Activated CD4-positive, alpha-beta T cell treated with anti-CD3 and anti-CD28 coated beads for 36 hours (primary cell): ENCODE data around the gene KLHDC8A. TPM values are rescaled to one million over a fixed set of nuclear protein-coding genes. Genes with fewer than 3 reads are reported as not detected.

Experiments
- ATAC-seq: fragments of 200-7000 bp; cut with Tn5 transposase; one replicate; pipeline ENCODE4 v1.10.0; 2021; ENCODE audit warnings: mild to moderate bottlenecking, moderate library complexity
- CTCF ChIA-PET: fragments of 350-600 bp; sonication (Branson Sonifier 250); formaldehyde crosslinking; loops from one replicate; lab custom pipeline; 2021; ENCODE audit warnings: antibody characterized with exemption; lab: Charles Lee
- POLR2A ChIA-PET: fragments of 350-600 bp; sonication (Branson Sonifier 250); formaldehyde crosslinking; loops from one replicate; lab custom pipeline; 2021; ENCODE audit warnings: antibody characterized with exemption, inconsistent platforms; lab: Charles Lee
- DNase-seq: peaks from one replicate; pipeline ENCODE4 v3.0.0-alpha.2; 2020
- H3K27ac Mint-ChIP-seq: one replicate; pipeline ENCODE4 v1.8.0; 2021; ENCODE audit warnings: mixed read lengths
- H3K27me3 Mint-ChIP-seq: one replicate; pipeline ENCODE4 v1.8.0; 2021; ENCODE audit warnings: mixed read lengths
- H3K36me3 Mint-ChIP-seq: one replicate; pipeline ENCODE4 v1.8.0; 2021; ENCODE audit warnings: low read depth, mixed read lengths
- H3K4me1 Mint-ChIP-seq: one replicate; pipeline ENCODE4 v1.8.0; 2021; ENCODE audit warnings: mixed read lengths
- H3K4me3 Mint-ChIP-seq: one replicate; pipeline ENCODE4 v1.8.0; 2021; ENCODE audit warnings: mild to moderate bottlenecking, moderate library complexity, mixed read lengths
- H3K9me3 Mint-ChIP-seq: one replicate; pipeline ENCODE4 v1.8.0; 2021; ENCODE audit warnings: low read depth, mixed read lengths
- intact Hi-C, 2 experiments: fragments of 100-400 bp; cut with DNase I in 1 of 2; cut with micrococcal nuclease in 1 of 2; formaldehyde crosslinking; loops; one replicate each; pipeline versions ENCODE4 v1.14.2 to v1.15.1; 2022 to 2024; cut with DNase I, micrococcal nuclease
- total RNA-seq, 2 experiments: library from RNA; stranded (reverse); gene quantifications; one replicate each; pipeline ENCODE4 v1.2.3, GENCODE V29; 2021

Gene KLHDC8A
- total RNA-seq, 2 experiments from 2014 or later = not detected

GRCh38 chr1:205382561-205382960 lies 25.8 kb upstream of the KLHDC8A start:
- H3K9me3 Mint-ChIP-seq = no peaks in the 10 kb centered on the region
- DNase-seq (no peak), ATAC-seq (no peak)
- H3K36me3 Mint-ChIP-seq = no peaks in the 10 kb centered on the region
- H3K27me3 Mint-ChIP-seq = peaks cover 8% of the 10 kb centered on the region
- POLR2A ChIA-PET = no interaction called here
- no peaks in the 10 kb centered on the region for H3K4me1 Mint-ChIP-seq
- CTCF ChIA-PET = interaction anchor here (1.1 to 1.9 kb wide), 4 partner anchors 15 to 142 kb away, joined by 3 to 7 read pairs (median 6); no protein-coding TSS in a partner anchor
- no peak overlapping the region for H3K4me3 Mint-ChIP-seq
- intact Hi-C loops = no loop called here
- H3K27ac Mint-ChIP-seq = no peak overlapping the region

GRCh38 chr1:205381305-205381704 lies 24.6 kb upstream of the KLHDC8A start:
- POLR2A ChIA-PET = no interaction called here
- intact Hi-C loops = no loop called here
- Mint-ChIP-seq H3K27me3 (peaks cover 8% of the 10 kb centered on the region), H3K9me3 (no peaks in the 10 kb centered on the region), H3K4me3 (no peak overlapping the region), H3K27ac (no peak overlapping the region), H3K36me3 (no peaks in the 10 kb centered on the region), H3K4me1 (no peaks in the 10 kb centered on the region)
- DNase-seq = no peak
- no peak for ATAC-seq
- CTCF ChIA-PET = interaction anchor here (0.5 to 1.9 kb wide), 5 partner anchors 31 to 282 kb away, joined by 3 to 4 read pairs (median 3); no protein-coding TSS in a partner anchor

GRCh38 chr1:205380882-205381281 lies 24.2 kb upstream of the KLHDC8A start:
- Mint-ChIP-seq H3K4me1 (no peaks in the 10 kb centered on the region), H3K4me3 (no peak overlapping the region), H3K27me3 (peaks cover 8% of the 10 kb centered on the region), H3K27ac (no peak overlapping the region), H3K9me3 (no peaks in the 10 kb centered on the region), H3K36me3 (no peaks in the 10 kb centered on the region)
- ATAC-seq (no peak), DNase-seq (no peak)
- ChIA-PET CTCF (interaction anchor here (0.5 to 1.9 kb wide), 6 partner anchors 32 to 282 kb away, joined by 3 to 4 read pairs (median 3); no protein-coding TSS in a partner anchor), POLR2A (no interaction called here)
- intact Hi-C loops = no loop called here

- Mint-ChIP-seq H3K4me1 (peaks cover 10% of the 10 kb centered on the region), H3K9me3 (no peaks in the 10 kb centered on the region), H3K27ac (no peak overlapping the region), H3K4me3 (no peak overlapping the region), H3K27me3 (peaks cover 8% of the 10 kb centered on the region), H3K36me3 (no peaks in the 10 kb centered on the region)
- ATAC-seq (no peak), DNase-seq (no peak)
- ChIA-PET POLR2A (no interaction called here), CTCF (interaction anchor here (0.7 to 1.8 kb wide), 2 partner anchors 18 to 59 kb away, joined by 3 to 6 read pairs; no protein-coding TSS in a partner anchor)
- intact Hi-C loops = no loop called here
Measured at GRCh38 chr1:205379056-205379455, 22.3 kb upstream of the KLHDC8A start.

- POLR2A ChIA-PET = no interaction called here
- peaks cover 20% of the 10 kb centered on the region for H3K4me1 Mint-ChIP-seq
- no peaks in the 10 kb centered on the region for H3K9me3 Mint-ChIP-seq
- CTCF ChIA-PET = interaction anchor here (1.2 to 1.9 kb wide), 2 partner anchors 23 to 130 kb away, joined by 3 to 7 read pairs; no protein-coding TSS in a partner anchor
- no peak overlapping the region for H3K27ac Mint-ChIP-seq
- DNase-seq = no peak
- no peaks in the 10 kb centered on the region for H3K36me3 Mint-ChIP-seq
- no peak for ATAC-seq
- intact Hi-C loops = no loop called here
- H3K4me3 Mint-ChIP-seq = no peak overlapping the region
- H3K27me3 Mint-ChIP-seq = peaks cover 10% of the 10 kb centered on the region
Measured at GRCh38 chr1:205377355-205377754, 20.6 kb upstream of the KLHDC8A start.

GRCh38 chr1:205376739-205377138 lies 20.0 kb upstream of the KLHDC8A start:
- ChIA-PET POLR2A (no interaction called here), CTCF (interaction anchor here (1.2 to 1.9 kb wide), 3 partner anchors 23 to 131 kb away, joined by 3 to 7 read pairs (median 6); no protein-coding TSS in a partner anchor)
- Mint-ChIP-seq H3K27me3 (peaks cover 10% of the 10 kb centered on the region), H3K36me3 (no peaks in the 10 kb centered on the region), H3K4me1 (peaks cover 20% of the 10 kb centered on the region), H3K4me3 (no peak overlapping the region), H3K9me3 (no peaks in the 10 kb centered on the region), H3K27ac (no peak overlapping the region)
- DNase-seq (no peak), ATAC-seq (peak; percentile 44)
- intact Hi-C loops = no loop called here

- Mint-ChIP-seq H3K27ac (no peak overlapping the region), H3K36me3 (no peaks in the 10 kb centered on the region), H3K4me1 (peaks cover 20% of the 10 kb centered on the region), H3K9me3 (no peaks in the 10 kb centered on the region), H3K4me3 (no peak overlapping the region), H3K27me3 (peaks cover 7% of the 10 kb centered on the region)
- intact Hi-C loops = no loop called here
- CTCF ChIA-PET = interaction anchor here (0.6 to 1.9 kb wide), 5 partner anchors 22 to 132 kb away, joined by 3 to 7 read pairs (median 3); no protein-coding TSS in a partner anchor
- ATAC-seq (no peak), DNase-seq (no peak)
- POLR2A ChIA-PET = no interaction called here
Measured at GRCh38 chr1:205375835-205376545, 19.3 kb upstream of the KLHDC8A start.

GRCh38 chr1:205374210-205375078 lies 17.7 kb upstream of the KLHDC8A start:
- H3K9me3 Mint-ChIP-seq = no peaks in the 10 kb centered on the region
- intact Hi-C loops = no loop called here
- no peaks in the 10 kb centered on the region for H3K36me3 Mint-ChIP-seq
- ATAC-seq (peak; percentile 60), DNase-seq (no peak)
- CTCF ChIA-PET = interaction anchor here (0.6 to 1.2 kb wide), 4 partner anchors 20 to 50 kb away, joined by 3 to 5 read pairs (median 4); no protein-coding TSS in a partner anchor
- POLR2A ChIA-PET = no interaction called here
- H3K27me3 Mint-ChIP-seq = peaks cover 5% of the 10 kb centered on the region
- H3K4me3 Mint-ChIP-seq = no peak overlapping the region
- H3K4me1 Mint-ChIP-seq = peaks cover 20% of the 10 kb centered on the region
- H3K27ac Mint-ChIP-seq = no peak overlapping the region

- CTCF ChIA-PET = interaction anchor here (0.7 to 1.2 kb wide), 3 partner anchors 20 to 43 kb away, joined by 3 to 5 read pairs (median 4); no protein-coding TSS in a partner anchor
Measured at GRCh38 chr1:205373798-205374175, 17.1 kb upstream of the KLHDC8A start.

GRCh38 chr1:205373022-205373797 lies 16.5 kb upstream of the KLHDC8A start:
- CTCF ChIA-PET = interaction anchor here (0.7 to 2.2 kb wide), 2 partner anchors 19 to 33 kb away, joined by 4 to 11 read pairs; no protein-coding TSS in a partner anchor
- no peaks in the 10 kb centered on the region for H3K36me3 Mint-ChIP-seq

More at GRCh38 chr1:205373798-205374175, 17.1 kb upstream of the KLHDC8A start:
- DNase-seq = no peak
- Mint-ChIP-seq H3K36me3 (no peaks in the 10 kb centered on the region), H3K27ac (no peak overlapping the region), H3K27me3 (peaks cover 3% of the 10 kb centered on the region), H3K9me3 (no peaks in the 10 kb centered on the region), H3K4me3 (no peak overlapping the region), H3K4me1 (peaks cover 20% of the 10 kb centered on the region)
- POLR2A ChIA-PET = no interaction called here
- intact Hi-C loops = no loop called here
- ATAC-seq = no peak

More at GRCh38 chr1:205373022-205373797, 16.5 kb upstream of the KLHDC8A start:
- no peak for DNase-seq
- Mint-ChIP-seq H3K4me3 (no peak overlapping the region), H3K27me3 (peaks cover 3% of the 10 kb centered on the region), H3K4me1 (peaks cover 20% of the 10 kb centered on the region), H3K27ac (no peak overlapping the region), H3K9me3 (no peaks in the 10 kb centered on the region)
- intact Hi-C loops = no loop called here
- ATAC-seq = no peak
- POLR2A ChIA-PET = no interaction called here
